NCI-H2171 (cell line): ENCODE measurements around the gene SERGEF.

ENCODE experiments used
- DNase-seq: peaks from one replicate; lab custom pipeline; 2025; lab: John Stamatoyannopoulos, UW

Gene SERGEF

GRCh38 chr11:17750801-17751165 lies 262.1 kb downstream of the SERGEF start:
- no peak for DNase-seq

GRCh38 chr11:17750013-17750800 lies 262.6 kb downstream of the SERGEF start:
- DNase-seq = no peak

DNA sequence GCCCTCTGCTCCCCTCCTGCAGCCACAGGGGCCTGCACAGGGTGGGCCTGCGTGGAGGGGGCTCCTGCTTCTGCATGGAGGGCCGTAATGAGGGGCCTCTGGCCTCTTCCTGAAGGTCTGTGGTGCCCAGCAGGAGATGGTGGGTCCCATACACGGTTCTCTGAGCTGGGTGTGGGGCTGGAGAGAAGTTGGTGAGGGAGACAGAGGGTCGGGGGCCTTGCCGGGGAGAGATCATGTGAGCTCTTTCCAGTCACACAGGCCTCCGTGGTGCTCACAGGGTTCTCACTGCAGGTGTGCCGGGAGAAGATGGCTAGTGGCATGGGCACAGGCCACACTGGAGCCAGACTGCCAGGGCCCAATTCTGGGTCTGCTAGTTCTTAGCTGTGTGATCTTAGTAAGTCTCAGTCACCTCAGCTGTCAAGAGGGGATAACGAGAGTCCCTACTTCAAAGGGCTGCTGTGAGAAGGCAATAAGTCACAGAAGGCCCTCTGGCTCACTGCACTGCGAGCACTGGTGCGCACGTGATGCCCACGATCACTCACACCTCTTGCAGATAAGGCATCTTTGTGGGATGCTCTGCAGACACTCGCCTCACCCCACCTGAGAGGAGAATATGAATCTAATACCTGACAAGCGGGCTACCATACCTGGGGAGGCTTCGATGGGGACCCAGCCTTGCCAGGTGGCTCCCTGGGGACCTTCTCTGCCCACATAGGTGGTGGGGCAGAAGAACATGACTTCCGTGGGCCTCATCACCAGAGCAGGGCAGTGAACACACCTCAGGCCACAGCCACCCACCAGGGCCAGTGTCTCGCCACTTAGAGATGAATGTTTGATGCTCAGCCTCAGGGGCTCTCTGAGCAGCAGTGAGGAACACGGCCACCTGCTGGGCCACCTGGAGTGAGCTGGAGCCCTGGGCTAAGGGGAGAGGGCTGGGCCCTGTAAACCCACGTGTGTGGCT lies 263.8 kb downstream of the SERGEF start:
- DNase-seq = no peak

DNA sequence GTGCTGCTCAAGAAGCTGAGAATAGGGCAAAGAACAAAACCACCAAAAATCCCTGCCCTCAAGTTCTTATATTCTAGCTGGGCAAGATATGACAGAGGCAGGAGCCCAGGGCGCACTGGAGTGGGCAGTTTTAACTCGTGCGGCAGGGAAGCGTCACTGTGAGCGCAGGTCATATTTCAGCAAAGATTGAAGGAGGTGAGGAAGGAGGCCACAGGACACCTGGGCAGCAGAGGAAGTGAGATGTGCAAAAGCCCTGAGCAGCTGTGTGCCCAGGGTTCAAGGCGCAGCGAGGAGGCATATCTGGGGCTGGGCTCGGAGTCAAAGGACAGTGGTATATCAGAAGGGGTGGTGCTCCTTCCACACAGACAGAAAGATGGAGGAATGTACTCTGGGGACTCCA lies 264.8 kb downstream of the SERGEF start:
- DNase-seq = no peak

GRCh38 chr11:17747131-17747955 lies 265.5 kb downstream of the SERGEF start:
- DNase-seq = no peak

DNA sequence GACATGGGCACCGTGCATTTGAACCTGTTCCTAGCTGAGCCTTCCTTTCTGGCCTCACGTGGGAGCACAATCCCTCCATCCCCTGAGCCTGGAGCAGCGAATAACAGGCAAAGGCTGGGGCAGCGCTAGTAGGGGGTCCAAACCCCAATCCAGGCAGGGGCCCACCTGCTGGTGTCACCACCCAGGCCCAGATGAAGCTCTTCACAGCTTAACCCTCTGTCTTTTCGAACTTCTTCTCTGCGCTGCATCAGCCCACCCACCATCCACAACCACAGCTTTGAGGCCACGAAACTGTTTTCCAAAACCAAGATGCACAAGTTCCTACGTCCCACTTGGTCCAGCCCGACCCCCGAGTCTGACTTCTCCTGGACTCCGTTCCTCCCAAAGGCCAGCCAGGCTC lies 266.8 kb downstream of the SERGEF start:
- DNase-seq = no peak

DNA sequence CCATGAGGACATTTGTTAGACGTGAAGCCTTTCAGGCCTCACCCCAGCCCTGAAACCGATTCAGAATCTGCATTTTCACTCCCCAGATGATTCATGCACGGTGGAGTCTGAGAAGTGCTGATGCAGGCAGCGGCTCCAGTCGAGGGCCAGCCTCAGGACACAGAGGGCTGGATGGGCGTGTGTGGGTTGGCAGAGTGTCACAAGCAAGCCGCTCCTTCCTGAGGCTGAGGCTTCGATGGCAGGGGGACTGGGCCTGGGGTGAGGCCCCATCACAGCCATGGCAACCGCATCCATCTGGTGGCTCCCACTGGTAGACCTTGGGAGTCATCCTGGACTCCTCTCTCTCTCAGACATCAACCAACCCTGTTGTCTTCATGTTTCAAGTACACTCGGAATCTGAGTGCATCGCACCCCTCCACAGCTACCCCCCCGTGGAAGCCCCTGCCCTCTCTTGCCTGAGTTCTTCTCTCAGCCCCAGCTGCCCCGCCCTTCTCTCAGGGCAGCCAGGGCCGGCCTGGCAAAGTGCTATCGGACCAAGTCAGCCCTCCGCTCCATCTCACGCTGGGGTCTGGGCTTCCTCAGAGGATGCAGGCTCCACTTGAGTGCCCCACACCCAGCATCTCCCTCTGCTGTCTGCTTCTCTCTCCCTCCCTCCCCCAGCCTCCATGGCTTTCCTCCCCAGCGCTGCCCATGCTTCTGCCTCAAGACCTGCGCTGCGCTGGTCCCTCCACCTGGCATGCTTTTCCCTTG lies 267.6 kb downstream of the SERGEF start:
- no peak for DNase-seq

- DNase-seq = no peak
Measured at GRCh38 chr11:17744151-17744940, 268.5 kb downstream of the SERGEF start.

GRCh38 chr11:17743808-17744119 lies 269.1 kb downstream of the SERGEF start:
- DNase-seq = no peak

DNA sequence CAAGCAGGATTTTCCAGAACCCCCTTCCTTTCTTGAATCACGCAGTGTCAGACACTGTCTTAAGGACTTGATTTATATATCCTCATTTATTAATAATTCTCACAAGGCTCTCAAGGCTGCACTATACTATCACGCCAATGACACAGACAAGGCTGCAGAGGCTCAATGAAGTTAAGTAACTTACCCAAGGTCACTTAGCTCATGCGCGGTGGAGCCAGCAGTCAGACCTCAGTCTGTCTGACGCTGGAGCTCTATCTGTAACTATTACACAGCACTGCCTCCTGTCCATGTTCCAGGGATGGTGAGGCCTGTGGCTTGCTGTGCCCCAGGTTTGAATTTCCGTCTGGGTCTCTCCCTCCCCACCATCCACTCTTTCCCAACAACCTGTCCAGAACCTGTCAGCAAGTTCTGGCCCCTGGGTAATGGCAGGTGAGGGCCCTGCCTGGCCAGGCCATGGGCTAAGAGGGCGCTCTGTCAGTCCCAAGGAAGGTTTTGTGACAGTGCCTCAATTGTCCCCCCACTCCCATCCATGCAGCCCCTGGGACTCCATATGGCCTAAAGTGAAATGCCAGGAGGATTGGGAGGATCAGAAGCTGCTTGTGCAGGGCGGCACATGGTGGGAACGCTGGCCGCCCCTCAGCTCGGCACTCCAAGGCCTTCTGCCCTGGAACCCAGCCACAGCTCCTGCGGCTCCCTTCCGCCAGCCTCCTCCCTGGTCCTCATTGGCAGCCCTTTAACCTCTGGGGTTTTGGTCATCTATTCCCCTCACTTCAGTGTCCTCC lies 269.6 kb downstream of the SERGEF start:
- DNase-seq = no peak

- no peak for DNase-seq
Measured at GRCh38 chr11:17742019-17742418, 270.8 kb downstream of the SERGEF start.

GRCh38 chr11:17741487-17741886 lies 271.4 kb downstream of the SERGEF start:
- no peak for DNase-seq

DNA sequence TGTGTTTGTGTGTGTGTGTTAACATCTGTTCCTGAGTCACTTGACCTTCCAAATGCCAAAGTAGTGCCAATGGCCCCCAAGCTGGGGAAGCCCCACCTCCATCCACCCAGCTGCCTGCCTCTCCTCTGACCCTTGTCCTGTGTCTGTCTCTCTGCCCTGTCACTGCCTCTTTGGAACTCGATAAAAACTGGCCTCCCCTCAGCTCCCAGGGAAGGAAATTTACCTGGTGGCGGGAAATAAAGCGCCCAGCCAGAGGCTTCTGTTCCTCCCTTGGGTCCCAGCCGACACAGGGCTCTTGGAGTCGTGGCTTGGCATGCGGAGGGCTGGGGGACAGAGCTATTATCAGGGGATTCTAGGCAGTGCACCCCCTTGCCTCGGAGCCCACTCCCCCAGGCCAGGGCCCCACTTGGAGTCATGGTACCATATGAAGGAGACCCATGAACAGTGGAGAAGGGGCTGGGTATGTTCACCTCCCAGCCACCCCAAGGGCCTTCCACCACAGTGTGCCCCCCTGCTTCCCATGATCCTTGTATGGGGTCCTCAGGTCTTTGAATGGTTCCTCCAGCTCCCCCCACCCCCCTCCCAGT lies 272.1 kb downstream of the SERGEF start:
- no peak for DNase-seq

GRCh38 chr11:17739945-17740338 lies 272.9 kb downstream of the SERGEF start:
- DNase-seq = no peak

DNA sequence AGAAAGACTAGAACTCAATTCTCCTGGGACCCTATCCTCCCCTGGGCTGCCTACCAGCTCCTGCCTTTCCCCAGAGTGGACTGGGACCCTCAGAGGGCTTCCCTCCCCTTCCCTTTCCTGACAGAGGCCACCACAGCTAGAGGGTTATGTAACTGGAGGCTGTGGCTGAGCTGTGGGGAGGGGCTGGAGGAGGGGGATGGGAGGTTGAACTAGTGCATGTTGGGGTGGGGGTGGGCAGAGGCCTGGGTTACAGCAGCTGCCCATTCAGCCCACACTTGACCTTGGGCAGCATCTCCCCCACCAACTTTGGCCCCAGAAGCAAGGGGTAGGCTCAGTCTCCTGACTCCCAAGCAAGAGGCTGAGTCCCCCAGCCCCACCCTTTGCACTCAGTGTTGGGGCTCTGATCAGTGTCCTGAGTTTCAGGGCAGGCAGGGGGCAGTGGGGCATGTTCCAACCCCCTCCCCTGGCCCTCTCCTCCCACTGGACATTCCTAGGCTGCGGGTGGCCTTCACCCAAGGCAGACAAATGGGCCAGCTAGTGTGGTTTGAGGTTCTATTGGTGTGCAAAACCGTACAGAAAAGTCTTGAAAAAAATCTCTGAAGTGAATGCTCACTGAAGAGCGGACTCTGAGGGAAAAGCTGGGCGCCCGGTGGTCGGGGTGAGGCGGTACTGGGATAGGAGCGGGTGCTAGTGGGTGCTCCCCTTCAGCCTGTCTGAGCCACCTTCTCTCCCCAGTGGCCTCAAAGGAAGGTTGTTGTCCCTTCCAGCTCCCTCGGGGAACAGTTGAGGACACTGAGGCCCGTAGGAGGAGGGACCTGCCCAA lies 274.5 kb downstream of the SERGEF start:
- no peak for DNase-seq
